Panc1 (cell line): Measurements from ENCODE around the gene CFDP1. TPM values are rescaled to one million over a fixed set of nuclear protein-coding genes. Genes with fewer than 3 reads are reported as not detected.

ENCODE experiments used
- ATAC-seq: fragments of 200-7000 bp; cut with Tn5 transposase; 2 replicates; pipeline ENCODE4 v1.9.1; 2020; ENCODE audit warnings: mild to moderate bottlenecking, moderate library complexity
- BruUV-seq: library from RNA; stranded (reverse); fragments of 400-500 nt; replicated peaks from 2 replicates; lab custom pipeline; 2021; lab: Mats Ljungman, UMichigan
- CTCF ChIA-PET: fragments of 300-600 bp; sonication (Branson Sonifier 250); formaldehyde crosslinking; loops from one replicate; lab custom pipeline; 2022; ENCODE audit warnings: antibody characterized with exemption; lab: Charles Lee
- POLR2A ChIA-PET: fragments of 300-600 bp; sonication (Branson Sonifier 250); formaldehyde crosslinking; loops from one replicate; lab custom pipeline; 2022; ENCODE audit warnings: antibody characterized with exemption; lab: Charles Lee
- DNase-seq: peaks from one replicate; pipeline ENCODE4 v3.0.0-alpha.2; 2010; ENCODE audit warnings: low read depth, low spot score
- H3K27ac ChIP-seq: 2 replicates; pipeline ENCODE4 v1.5.1; 2011; ENCODE audit warnings: mild to moderate bottlenecking, low read length, inconsistent platforms
- H3K27me3 ChIP-seq: fragments of 200-500 bp; sonication (Bioruptor generic); 2 replicates; pipeline ENCODE4 v1.6.0; 2014; ENCODE audit warnings: low read length, inconsistent platforms; ENCODE audit not compliant: control insufficient read depth, insufficient read depth
- H3K36me3 ChIP-seq: fragments of 200-500 bp; sonication (Bioruptor generic); 2 replicates; pipeline ENCODE4 v1.5.1; 2014; ENCODE audit warnings: inconsistent platforms, mild to moderate bottlenecking, low read length, moderate library complexity; ENCODE audit not compliant: control insufficient read depth, insufficient read depth
- H3K4me1 ChIP-seq: 2 replicates; pipeline ENCODE4 v1.5.1; 2011; ENCODE audit warnings: inconsistent platforms, mild to moderate bottlenecking, low read length, moderate library complexity; ENCODE audit not compliant: control insufficient read depth, insufficient read depth
- H3K4me3 ChIP-seq, 2 experiments: 2 replicates each; pipeline ENCODE4 v1.5.1; 2011 to 2012; ENCODE audit warnings: low read depth in 2 of 2, low read length in 2 of 2, mild to moderate bottlenecking in 2 of 2, inconsistent platforms in 1 of 2, moderate library complexity in 1 of 2
- H3K9me3 ChIP-seq: fragments of 200-500 bp; sonication (Bioruptor generic); 2 replicates; pipeline ENCODE4 v1.5.1; 2014; ENCODE audit warnings: low read depth, mild to moderate bottlenecking, inconsistent platforms, low read length, moderate library complexity; ENCODE audit not compliant: control insufficient read depth, insufficient read depth
- POLR2AphosphoS5 ChIP-seq: IDR thresholded peaks from 2 replicates; pipeline ENCODE4 v1.6.1; 2012; ENCODE audit warnings: mild to moderate bottlenecking, low read depth, low read length, moderate library complexity
- SIN3A ChIP-seq: IDR thresholded peaks from 2 replicates; pipeline ENCODE4 v1.6.1; 2012; ENCODE audit warnings: low read depth, mild to moderate bottlenecking, low read length, moderate library complexity, borderline replicate concordance; ENCODE audit not compliant: insufficient read depth
- TCF7L2 ChIP-seq: IDR thresholded peaks from 2 replicates; pipeline ENCODE4 v1.6.1; 2011; ENCODE audit warnings: mild to moderate bottlenecking, low read depth, low read length, inconsistent platforms
- in situ Hi-C: cut with HindIII; loops from 2 replicates; pipeline ENCODE4 v1.10.0; 2016; ENCODE audit warnings: low sequenced_read_pairs, low pct_unique_long_range_greater_than_20kb
- intact Hi-C: fragments of 100-400 bp; cut with micrococcal nuclease; formaldehyde crosslinking; loops from one replicate; pipeline ENCODE4 v1.10.0; 2022; ENCODE audit not compliant: unreplicated experiment
- total RNA-seq: library from RNA; stranded (reverse); gene quantifications from one replicate; pipeline ENCODE4 v1.2.1, GENCODE V29; 2021; ENCODE audit not compliant: unreplicated experiment
- TF ChIP-seq, protein P1 (sequence below), 2 experiments: IDR thresholded peaks; 2 replicates each; pipeline ENCODE4 v1.6.1; 2011 to 2012; ENCODE audit warnings: low read depth in 2 of 2, control low read depth in 1 of 2, low read length in 1 of 2, mild to moderate bottlenecking in 1 of 2, moderate library complexity in 1 of 2; ENCODE audit not compliant: insufficient read depth in 1 of 2
- TF ChIP-seq, protein P2 (sequence below): fragments of 450-650 bp; IDR thresholded peaks from 2 replicates; pipeline ENCODE4 v1.5.1; 2017; ENCODE audit warnings: mild to moderate bottlenecking

Gene CFDP1
- total RNA-seq, 1 experiment from 2014 or later = 25.7 TPM

DNA sequence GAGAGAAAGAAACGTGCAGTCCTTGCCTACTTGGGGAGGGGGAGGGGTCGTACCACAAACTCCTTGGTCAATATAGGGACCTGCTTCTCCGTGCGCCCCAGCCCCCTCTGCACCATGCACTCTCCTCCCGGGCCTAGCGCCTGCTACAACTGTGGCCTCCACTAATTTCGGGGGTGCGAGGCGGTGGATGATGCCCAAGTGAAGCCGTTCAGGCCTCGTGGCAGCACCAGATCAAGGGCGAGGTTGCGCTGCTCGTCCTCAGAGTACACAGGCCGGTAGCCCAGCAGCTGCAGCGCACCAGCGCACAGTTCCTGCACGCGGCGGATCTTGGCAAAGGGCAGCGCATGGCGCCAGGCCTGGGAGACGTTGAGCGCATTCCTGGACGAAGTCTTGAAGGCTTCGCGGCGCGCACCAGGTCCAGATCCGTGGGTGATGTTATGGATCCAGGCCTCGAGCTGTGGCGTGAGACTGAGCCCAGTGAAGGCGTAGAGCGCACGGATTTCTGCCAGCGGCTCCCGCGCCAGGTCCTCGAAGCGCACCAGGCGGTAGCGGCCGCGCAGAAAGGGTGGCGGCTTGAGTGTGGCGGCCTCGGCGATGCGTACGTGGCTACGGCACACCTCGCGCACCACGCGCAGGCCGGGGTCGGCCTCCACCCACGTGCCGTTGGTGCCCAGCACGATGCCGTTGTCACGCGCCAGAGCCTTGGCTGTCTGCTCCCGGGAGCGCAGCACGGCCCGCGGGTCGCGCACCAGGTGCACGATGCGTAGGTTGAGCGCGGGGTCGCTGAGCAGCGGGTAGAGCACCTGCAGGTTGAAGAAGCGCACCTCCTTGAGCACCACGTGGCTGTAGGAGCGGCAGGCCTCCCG, 45.4 kb upstream of the CFDP1 start:
- CTCF ChIA-PET = no interaction called here
- DNase-seq (no peak), ATAC-seq (no peak)
- no TSS peak for BruUV-seq
- H3K4me1 ChIP-seq = no peaks in the 10 kb centered on the region
- intact Hi-C loops = loop anchor here (10.0 kb wide), 1 partner anchor 76 kb away; the partner anchor contains the start of gene TMEM231
- POLR2A ChIA-PET = no interaction called here
- no peaks in the 10 kb centered on the region for H3K9me3 ChIP-seq
- H3K4me3 ChIP-seq = no peak overlapping the region
- H3K27ac ChIP-seq = no peak overlapping the region
- no peaks in the 10 kb centered on the region for H3K36me3 ChIP-seq
- H3K27me3 ChIP-seq = no peaks in the 10 kb centered on the region
- in situ Hi-C loops = no loop called here
- no peak for TF ChIP-seq POLR2AphosphoS5
- TF ChIP-seq, protein P1, sequence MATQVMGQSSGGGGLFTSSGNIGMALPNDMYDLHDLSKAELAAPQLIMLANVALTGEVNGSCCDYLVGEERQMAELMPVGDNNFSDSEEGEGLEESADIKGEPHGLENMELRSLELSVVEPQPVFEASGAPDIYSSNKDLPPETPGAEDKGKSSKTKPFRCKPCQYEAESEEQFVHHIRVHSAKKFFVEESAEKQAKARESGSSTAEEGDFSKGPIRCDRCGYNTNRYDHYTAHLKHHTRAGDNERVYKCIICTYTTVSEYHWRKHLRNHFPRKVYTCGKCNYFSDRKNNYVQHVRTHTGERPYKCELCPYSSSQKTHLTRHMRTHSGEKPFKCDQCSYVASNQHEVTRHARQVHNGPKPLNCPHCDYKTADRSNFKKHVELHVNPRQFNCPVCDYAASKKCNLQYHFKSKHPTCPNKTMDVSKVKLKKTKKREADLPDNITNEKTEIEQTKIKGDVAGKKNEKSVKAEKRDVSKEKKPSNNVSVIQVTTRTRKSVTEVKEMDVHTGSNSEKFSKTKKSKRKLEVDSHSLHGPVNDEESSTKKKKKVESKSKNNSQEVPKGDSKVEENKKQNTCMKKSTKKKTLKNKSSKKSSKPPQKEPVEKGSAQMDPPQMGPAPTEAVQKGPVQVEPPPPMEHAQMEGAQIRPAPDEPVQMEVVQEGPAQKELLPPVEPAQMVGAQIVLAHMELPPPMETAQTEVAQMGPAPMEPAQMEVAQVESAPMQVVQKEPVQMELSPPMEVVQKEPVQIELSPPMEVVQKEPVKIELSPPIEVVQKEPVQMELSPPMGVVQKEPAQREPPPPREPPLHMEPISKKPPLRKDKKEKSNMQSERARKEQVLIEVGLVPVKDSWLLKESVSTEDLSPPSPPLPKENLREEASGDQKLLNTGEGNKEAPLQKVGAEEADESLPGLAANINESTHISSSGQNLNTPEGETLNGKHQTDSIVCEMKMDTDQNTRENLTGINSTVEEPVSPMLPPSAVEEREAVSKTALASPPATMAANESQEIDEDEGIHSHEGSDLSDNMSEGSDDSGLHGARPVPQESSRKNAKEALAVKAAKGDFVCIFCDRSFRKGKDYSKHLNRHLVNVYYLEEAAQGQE (IDR thresholded peaks at IDR 0.05; ENCODE audit: insufficient read depth in 1 of 2, low read depth in 2 of 2, low read length in 1 of 2) = no peak
- TF ChIP-seq TCF7L2 = no peak
- TF ChIP-seq SIN3A = no peak
- TF ChIP-seq, protein P2, sequence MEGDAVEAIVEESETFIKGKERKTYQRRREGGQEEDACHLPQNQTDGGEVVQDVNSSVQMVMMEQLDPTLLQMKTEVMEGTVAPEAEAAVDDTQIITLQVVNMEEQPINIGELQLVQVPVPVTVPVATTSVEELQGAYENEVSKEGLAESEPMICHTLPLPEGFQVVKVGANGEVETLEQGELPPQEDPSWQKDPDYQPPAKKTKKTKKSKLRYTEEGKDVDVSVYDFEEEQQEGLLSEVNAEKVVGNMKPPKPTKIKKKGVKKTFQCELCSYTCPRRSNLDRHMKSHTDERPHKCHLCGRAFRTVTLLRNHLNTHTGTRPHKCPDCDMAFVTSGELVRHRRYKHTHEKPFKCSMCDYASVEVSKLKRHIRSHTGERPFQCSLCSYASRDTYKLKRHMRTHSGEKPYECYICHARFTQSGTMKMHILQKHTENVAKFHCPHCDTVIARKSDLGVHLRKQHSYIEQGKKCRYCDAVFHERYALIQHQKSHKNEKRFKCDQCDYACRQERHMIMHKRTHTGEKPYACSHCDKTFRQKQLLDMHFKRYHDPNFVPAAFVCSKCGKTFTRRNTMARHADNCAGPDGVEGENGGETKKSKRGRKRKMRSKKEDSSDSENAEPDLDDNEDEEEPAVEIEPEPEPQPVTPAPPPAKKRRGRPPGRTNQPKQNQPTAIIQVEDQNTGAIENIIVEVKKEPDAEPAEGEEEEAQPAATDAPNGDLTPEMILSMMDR = no peak

DNA sequence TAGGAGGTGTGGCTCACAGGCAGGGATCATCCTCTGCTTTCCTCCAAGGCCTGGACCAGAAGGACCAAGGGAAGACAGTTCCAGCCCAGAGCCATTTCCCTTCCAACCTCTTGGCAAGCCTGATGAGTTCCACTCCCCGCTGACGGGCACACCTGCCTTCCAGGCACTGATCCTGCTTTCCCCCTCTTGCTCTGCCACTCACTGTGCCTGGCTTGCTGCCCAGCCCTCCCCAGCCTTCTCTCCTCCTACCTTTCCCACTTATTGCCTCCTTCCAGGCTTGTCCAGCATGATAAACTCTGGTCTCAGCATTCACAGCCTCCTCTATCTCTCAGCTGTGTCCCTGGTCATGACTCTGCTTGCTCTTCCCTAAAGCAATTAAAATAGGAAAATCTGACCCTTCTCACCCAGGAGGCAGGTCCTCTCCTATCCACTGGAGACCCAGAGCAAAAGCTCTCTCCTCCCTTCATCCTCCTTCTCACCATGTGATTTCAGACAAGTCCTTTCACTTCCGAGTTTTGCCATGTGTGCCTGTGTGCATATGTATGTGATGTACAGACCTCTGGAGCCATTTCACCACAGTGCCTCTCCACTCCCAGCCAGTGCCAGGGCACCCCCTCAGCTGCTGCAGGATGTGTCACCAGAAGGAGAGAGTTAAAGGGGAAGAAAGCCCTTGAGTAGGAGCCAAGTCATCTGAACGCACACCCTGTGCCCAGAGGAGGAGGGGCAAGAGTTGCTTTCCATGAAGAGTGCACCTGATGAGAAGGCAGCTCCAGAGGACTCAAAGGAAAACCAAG, 44.6 kb upstream of the CFDP1 start:
- no peaks in the 10 kb centered on the region for H3K36me3 ChIP-seq
- CTCF ChIA-PET = no interaction called here
- intact Hi-C loops (loop anchor here (10.0 kb wide), 1 partner anchor 77 kb away; the partner anchor contains the start of gene TMEM231), in situ Hi-C loops (no loop called here)
- H3K4me3 ChIP-seq = no peak overlapping the region
- no peak for DNase-seq
- no TSS peak for BruUV-seq
- no peaks in the 10 kb centered on the region for H3K9me3 ChIP-seq
- ATAC-seq = no peak
- H3K27me3 ChIP-seq = no peaks in the 10 kb centered on the region
- H3K4me1 ChIP-seq = no peaks in the 10 kb centered on the region
- POLR2A ChIA-PET = no interaction called here
- TF ChIP-seq, protein P2 = no peak
- TF ChIP-seq TCF7L2 = no peak
- H3K27ac ChIP-seq = no peak overlapping the region
